PC-3 (cell line): Measurements from ENCODE around the gene NRG3.

Experiments
- EZH2 ChIP-seq: fragments of 300-600 bp; sonication (generic); IDR thresholded peaks from one replicate; pipeline ENCODE4 v1.6.1; 2017; ENCODE audit warnings: antibody characterized with exemption, mild to moderate bottlenecking, low read length; ENCODE audit not compliant: unreplicated experiment
- EZH2phosphoT487 ChIP-seq: fragments of 300-600 bp; sonication (generic); IDR thresholded peaks from 2 replicates; pipeline ENCODE4 v1.6.1; 2018; ENCODE audit warnings: mild to moderate bottlenecking, antibody characterized with exemption, low read length, borderline replicate concordance
- TF ChIP-seq, protein P1 (sequence below): fragments of 300-600 bp; sonication (generic); conservative IDR thresholded peaks from 2 replicates; pipeline ENCODE4 v1.5.1; 2017; ENCODE audit warnings: antibody characterized with exemption, low read depth, mild to moderate bottlenecking, low read length

DNA sequence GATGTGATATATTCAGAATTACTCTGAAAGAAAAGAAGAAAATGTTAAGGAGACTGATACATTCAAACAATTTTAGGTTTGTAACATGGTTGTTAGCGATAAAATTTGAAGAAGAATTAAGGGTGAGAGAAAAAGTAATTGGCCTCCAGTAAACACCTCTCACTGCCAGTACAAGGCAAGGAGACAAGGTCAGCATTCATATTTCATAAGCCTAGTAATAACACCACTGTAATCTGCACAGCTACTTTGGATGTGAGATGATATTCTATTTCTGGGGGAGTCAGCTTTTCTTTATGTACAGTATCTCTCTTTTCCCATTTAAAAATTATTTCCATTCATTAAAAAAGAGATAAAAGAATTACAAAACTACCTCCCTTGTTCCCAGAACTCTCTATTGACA is 621.1 kb downstream of the NRG3 start:
- TF ChIP-seq, protein P1, sequence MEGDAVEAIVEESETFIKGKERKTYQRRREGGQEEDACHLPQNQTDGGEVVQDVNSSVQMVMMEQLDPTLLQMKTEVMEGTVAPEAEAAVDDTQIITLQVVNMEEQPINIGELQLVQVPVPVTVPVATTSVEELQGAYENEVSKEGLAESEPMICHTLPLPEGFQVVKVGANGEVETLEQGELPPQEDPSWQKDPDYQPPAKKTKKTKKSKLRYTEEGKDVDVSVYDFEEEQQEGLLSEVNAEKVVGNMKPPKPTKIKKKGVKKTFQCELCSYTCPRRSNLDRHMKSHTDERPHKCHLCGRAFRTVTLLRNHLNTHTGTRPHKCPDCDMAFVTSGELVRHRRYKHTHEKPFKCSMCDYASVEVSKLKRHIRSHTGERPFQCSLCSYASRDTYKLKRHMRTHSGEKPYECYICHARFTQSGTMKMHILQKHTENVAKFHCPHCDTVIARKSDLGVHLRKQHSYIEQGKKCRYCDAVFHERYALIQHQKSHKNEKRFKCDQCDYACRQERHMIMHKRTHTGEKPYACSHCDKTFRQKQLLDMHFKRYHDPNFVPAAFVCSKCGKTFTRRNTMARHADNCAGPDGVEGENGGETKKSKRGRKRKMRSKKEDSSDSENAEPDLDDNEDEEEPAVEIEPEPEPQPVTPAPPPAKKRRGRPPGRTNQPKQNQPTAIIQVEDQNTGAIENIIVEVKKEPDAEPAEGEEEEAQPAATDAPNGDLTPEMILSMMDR: no peak
- no peak for TF ChIP-seq EZH2
- no peak for TF ChIP-seq EZH2phosphoT487
